NT2/D1 (cell line): Measurements from ENCODE around the gene COBLL1.

Source experiments
- YY1 ChIP-seq: IDR thresholded peaks from 2 replicates; pipeline ENCODE4 v1.6.1; 2011; ENCODE audit not compliant: insufficient read length, insufficient read depth
- ZNF274 ChIP-seq: IDR thresholded peaks from 2 replicates; pipeline ENCODE4 v1.6.1; 2011; ENCODE audit warnings: mild to moderate bottlenecking, low read depth, low read length

DNA sequence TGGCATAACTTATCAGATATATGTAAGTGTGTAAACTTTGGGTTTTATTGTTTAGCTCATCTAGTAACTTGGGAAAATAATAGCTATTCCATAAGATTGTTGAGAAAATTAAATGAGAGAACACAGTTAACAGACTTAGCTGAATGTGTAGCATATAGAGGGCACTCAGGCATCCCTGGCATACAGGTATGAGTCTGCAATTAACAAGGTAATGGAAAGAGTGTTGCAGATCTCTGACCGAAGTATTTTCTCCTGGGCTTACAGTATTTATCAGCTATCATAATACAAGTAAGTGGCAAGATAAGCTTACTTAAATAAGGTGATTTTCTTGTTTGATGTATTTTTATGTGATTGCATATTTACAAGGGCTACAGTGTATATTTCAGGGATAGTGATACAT lies 7.9 kb upstream of the COBLL1 start:
- TF ChIP-seq YY1 (no peak), ZNF274 (no peak)
